ENCODE measurements around the gene USF2.

The USF2 gene

GRCh38 chr19:35298561-35298972 lies 29.8 kb downstream of the USF2 start:
- no peak for DNase-seq (ENCODE audit: low read depth in 2 of 2)

GRCh38 chr19:35299523-35300338 lies 31.0 kb downstream of the USF2 start:
- DNase-seq (ENCODE audit: low read depth in 2 of 2), result no peak

- DNase-seq (ENCODE audit: low read depth in 2 of 2), result no peak
Measured at GRCh38 chr19:35300339-35300649, 31.5 kb downstream of the USF2 start.

GRCh38 chr19:35301961-35302360 lies 33.2 kb downstream of the USF2 start:
- no peak for DNase-seq (ENCODE audit: low read depth in 2 of 2)

GRCh38 chr19:35302446-35302845 lies 33.7 kb downstream of the USF2 start:
- DNase-seq (ENCODE audit: low read depth in 2 of 2), result no peak

GRCh38 chr19:35303357-35303915 lies 34.7 kb downstream of the USF2 start:
- no peak for DNase-seq (ENCODE audit: low read depth in 2 of 2)

- no peak for DNase-seq (ENCODE audit: low read depth in 2 of 2)
Measured at GRCh38 chr19:35304036-35304435, 35.3 kb downstream of the USF2 start.

- no peak for DNase-seq (ENCODE audit: low read depth in 2 of 2)
Measured at GRCh38 chr19:35305181-35305580, 36.4 kb downstream of the USF2 start.

- no peak for DNase-seq (ENCODE audit: low read depth in 2 of 2)
Measured at GRCh38 chr19:35306473-35307246, 37.9 kb downstream of the USF2 start.

GRCh38 chr19:35307931-35308330 lies 39.2 kb downstream of the USF2 start:
- DNase-seq (ENCODE audit: low read depth in 2 of 2), result no peak

GRCh38 chr19:35308910-35309309 lies 40.1 kb downstream of the USF2 start:
- no peak for DNase-seq (ENCODE audit: low read depth in 2 of 2)

GRCh38 chr19:35309481-35310279 lies 40.9 kb downstream of the USF2 start:
- DNase-seq (ENCODE audit: low read depth in 2 of 2), result no peak

GRCh38 chr19:35310331-35310730 lies 41.6 kb downstream of the USF2 start:
- DNase-seq (ENCODE audit: low read depth in 2 of 2), result no peak

GRCh38 chr19:35310811-35311465 lies 42.2 kb downstream of the USF2 start:
- no peak for DNase-seq (ENCODE audit: low read depth in 2 of 2)

- DNase-seq (ENCODE audit: low read depth in 2 of 2), result no peak
Measured at GRCh38 chr19:35311901-35312665, 43.3 kb downstream of the USF2 start.

GRCh38 chr19:35313587-35313986 lies 44.8 kb downstream of the USF2 start:
- DNase-seq (ENCODE audit: low read depth in 2 of 2), result no peak

GRCh38 chr19:35314031-35314430 lies 45.3 kb downstream of the USF2 start:
- no peak for DNase-seq (ENCODE audit: low read depth in 2 of 2)

GRCh38 chr19:35314858-35315470 lies 46.2 kb downstream of the USF2 start:
- no peak for DNase-seq (ENCODE audit: low read depth in 2 of 2)

- DNase-seq (ENCODE audit: low read depth in 2 of 2), result no peak
Measured at GRCh38 chr19:35315883-35316282, 47.1 kb downstream of the USF2 start.

- no peak for DNase-seq (ENCODE audit: low read depth in 2 of 2)
Measured at GRCh38 chr19:35316560-35316959, 47.8 kb downstream of the USF2 start.
